ENCODE measurements around the gene DOC2B.

DNA sequence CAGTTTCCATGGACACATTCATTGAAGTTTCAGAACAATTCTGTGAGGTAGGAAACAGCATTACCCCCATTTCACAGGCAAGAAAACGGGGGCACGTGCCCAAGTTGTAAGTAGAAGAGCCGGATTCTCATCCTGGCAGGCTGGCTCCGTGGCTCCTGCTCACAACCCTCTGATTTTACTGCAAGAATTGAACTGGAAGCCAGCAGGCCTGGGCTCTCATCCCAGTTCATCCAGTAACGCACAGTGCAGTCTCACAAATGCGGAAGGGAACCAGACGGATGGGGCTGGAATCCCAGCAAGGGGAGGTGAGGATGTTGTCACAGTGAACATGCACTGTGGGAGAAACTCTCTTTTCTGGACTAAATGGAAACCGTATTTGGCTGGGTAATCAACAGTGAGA, 40.7 kb upstream of the DOC2B start:
- TF ChIP-seq KLF9 (tag by site-specific recombination; IDR thresholded peaks at IDR 0.05; ENCODE audit: low read depth) (no peak), YY1 (tag by site-specific recombination; IDR thresholded peaks at IDR 0.05) (no peak), ZNF174 (tag by site-specific recombination; IDR thresholded peaks at IDR 0.05) (no peak), REPIN1 (tag by site-specific recombination; IDR thresholded peaks at IDR 0.05; ENCODE audit: low read depth) (no peak), ZNF423 (tag by site-specific recombination; IDR thresholded peaks at IDR 0.05) (no peak), ZNF549 (tag by site-specific recombination; IDR thresholded peaks at IDR 0.05) (no peak)
- TF ChIP-seq, protein P1, sequence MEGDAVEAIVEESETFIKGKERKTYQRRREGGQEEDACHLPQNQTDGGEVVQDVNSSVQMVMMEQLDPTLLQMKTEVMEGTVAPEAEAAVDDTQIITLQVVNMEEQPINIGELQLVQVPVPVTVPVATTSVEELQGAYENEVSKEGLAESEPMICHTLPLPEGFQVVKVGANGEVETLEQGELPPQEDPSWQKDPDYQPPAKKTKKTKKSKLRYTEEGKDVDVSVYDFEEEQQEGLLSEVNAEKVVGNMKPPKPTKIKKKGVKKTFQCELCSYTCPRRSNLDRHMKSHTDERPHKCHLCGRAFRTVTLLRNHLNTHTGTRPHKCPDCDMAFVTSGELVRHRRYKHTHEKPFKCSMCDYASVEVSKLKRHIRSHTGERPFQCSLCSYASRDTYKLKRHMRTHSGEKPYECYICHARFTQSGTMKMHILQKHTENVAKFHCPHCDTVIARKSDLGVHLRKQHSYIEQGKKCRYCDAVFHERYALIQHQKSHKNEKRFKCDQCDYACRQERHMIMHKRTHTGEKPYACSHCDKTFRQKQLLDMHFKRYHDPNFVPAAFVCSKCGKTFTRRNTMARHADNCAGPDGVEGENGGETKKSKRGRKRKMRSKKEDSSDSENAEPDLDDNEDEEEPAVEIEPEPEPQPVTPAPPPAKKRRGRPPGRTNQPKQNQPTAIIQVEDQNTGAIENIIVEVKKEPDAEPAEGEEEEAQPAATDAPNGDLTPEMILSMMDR (tag by site-specific recombination; IDR thresholded peaks at IDR 0.05), result no peak
- TF ChIP-seq, protein P2, sequence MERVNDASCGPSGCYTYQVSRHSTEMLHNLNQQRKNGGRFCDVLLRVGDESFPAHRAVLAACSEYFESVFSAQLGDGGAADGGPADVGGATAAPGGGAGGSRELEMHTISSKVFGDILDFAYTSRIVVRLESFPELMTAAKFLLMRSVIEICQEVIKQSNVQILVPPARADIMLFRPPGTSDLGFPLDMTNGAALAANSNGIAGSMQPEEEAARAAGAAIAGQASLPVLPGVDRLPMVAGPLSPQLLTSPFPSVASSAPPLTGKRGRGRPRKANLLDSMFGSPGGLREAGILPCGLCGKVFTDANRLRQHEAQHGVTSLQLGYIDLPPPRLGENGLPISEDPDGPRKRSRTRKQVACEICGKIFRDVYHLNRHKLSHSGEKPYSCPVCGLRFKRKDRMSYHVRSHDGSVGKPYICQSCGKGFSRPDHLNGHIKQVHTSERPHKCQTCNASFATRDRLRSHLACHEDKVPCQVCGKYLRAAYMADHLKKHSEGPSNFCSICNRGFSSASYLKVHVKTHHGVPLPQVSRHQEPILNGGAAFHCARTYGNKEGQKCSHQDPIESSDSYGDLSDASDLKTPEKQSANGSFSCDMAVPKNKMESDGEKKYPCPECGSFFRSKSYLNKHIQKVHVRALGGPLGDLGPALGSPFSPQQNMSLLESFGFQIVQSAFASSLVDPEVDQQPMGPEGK (tag by site-specific recombination; IDR thresholded peaks at IDR 0.05), result no peak
- TF ChIP-seq, protein P3, sequence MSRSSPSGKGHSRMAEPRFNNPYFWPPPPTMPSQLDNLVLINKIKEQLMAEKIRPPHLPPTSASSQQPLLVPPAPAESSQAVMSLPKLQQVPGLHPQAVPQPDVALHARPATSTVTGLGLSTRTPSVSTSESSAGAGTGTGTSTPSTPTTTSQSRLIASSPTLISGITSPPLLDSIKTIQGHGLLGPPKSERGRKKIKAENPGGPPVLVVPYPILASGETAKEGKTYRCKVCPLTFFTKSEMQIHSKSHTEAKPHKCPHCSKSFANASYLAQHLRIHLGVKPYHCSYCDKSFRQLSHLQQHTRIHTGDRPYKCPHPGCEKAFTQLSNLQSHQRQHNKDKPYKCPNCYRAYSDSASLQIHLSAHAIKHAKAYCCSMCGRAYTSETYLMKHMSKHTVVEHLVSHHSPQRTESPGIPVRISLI (tag by site-specific recombination; IDR thresholded peaks at IDR 0.05), result no peak

All from HEK293 (cell line).